H1 (cell line): ENCODE results near the gene CDK5RAP3. TPM values are rescaled to one million over a fixed set of nuclear protein-coding genes. Genes with fewer than 3 reads are reported as not detected.

Source experiments
- CTCF ChIP-seq, 3 experiments: IDR thresholded peaks; 1 replicate in 2 of 3; 2 replicates in 1 of 3; pipeline versions ENCODE4 v1.5.1 to v1.6.1; 2011; ENCODE audit warnings: low read length in 3 of 3, mild to moderate bottlenecking in 3 of 3, inconsistent platforms in 2 of 3, low read depth in 1 of 3, moderate library complexity in 1 of 3; ENCODE audit not compliant: insufficient read depth in 1 of 3; ENCODE audit errors: control extremely low read depth in 1 of 3
- polyA plus RNA-seq, 7 experiments: library from polyadenylated mRNA; depleted of rRNA in 3 of 7; stranded (reverse) in 5 of 7; unstranded in 2 of 7; fragments of >200 nt in 5 of 7; fragments of 200-250 nt in 2 of 7; gene quantifications; 1 replicate in 5 of 7; 2 replicates in 1 of 7; 4 replicates in 1 of 7; pipeline versions ENCODE4 v1.2.1 to v1.2.3, GENCODE V29; 2011 to 2013; ENCODE audit warnings: missing spikeins in 2 of 7, mixed read lengths in 2 of 7
- total RNA-seq: library from RNA; stranded (reverse); fragmentation: NEBNext Ultra II Directional; extraction: Animal tissue kit (Norgen Biotek cat#: 25700); gene quantifications from 2 replicates; pipeline ENCODE4 v1.2.1, GENCODE V29; 2021

CDK5RAP3 gene
- total and polyA plus RNA-seq, 2 of the 8 experiments (the other 6 are each of a cell fraction or from before 2014, with no cell fraction given), result 88.2 to 93.2 TPM

GRCh38 chr17:47949197-47949759 is 21.6 kb upstream of the CDK5RAP3 start (continued):
- TF ChIP-seq CTCF (IDR thresholded peaks at IDR 0.05; ENCODE audit: control extremely low read depth in 1 of 3, insufficient read depth in 1 of 3, low read depth in 1 of 3, low read length in 3 of 3), result peak; percentile 90 to 98 (median 96)
